Breast epithelium (tissue), 3 donors: ENCODE results near the gene ADD1.

Source experiments
- POLR2AphosphoS5 ChIP-seq, 3 donors: sonication (generic); formaldehyde crosslinking; IDR thresholded peaks; one replicate each; pipeline ENCODE4 v1.6.1; 2017; ENCODE audit warnings: antibody characterized with exemption in 3 of 3
- TF ChIP-seq, protein P1 (sequence below), 3 donors: fragments of 450-650 bp; IDR thresholded peaks; one replicate each; pipeline ENCODE4 v1.5.1; 2016 to 2017; ENCODE audit warnings: antibody characterized with exemption in 3 of 3, mild to moderate bottlenecking in 3 of 3, moderate library complexity in 3 of 3

DNA sequence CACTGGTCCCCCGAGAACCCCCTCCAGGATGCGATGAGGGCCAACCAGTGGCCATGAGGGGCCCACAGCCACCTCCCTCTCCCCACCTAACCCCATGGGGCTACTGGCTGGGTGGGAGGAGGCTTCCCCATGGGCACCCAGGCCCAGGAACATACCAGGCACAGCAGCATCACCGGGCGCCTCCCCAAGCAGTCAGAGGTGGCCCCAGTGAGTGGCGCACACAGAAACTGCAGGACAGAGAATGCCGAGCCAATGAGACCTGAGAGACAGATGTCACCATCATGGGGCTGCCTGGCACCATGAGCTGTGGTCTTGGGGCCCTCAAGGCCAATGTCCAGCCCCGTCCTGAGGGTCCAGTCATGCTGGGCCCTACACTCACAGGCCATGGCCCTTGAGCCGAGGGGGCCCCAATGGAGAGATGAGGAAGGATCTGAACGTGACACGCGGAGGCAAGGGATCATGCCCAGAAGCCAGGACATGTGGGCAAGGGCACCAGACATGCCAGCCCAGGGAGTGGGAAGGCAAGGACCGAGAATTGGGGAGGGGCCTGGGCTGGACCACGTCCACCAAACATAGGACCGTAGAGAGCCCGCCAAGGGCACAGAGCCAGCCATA is 89.4 kb downstream of the ADD1 start:
- no peak for TF ChIP-seq POLR2AphosphoS5 (IDR thresholded peaks at IDR 0.05)
- TF ChIP-seq, protein P1, sequence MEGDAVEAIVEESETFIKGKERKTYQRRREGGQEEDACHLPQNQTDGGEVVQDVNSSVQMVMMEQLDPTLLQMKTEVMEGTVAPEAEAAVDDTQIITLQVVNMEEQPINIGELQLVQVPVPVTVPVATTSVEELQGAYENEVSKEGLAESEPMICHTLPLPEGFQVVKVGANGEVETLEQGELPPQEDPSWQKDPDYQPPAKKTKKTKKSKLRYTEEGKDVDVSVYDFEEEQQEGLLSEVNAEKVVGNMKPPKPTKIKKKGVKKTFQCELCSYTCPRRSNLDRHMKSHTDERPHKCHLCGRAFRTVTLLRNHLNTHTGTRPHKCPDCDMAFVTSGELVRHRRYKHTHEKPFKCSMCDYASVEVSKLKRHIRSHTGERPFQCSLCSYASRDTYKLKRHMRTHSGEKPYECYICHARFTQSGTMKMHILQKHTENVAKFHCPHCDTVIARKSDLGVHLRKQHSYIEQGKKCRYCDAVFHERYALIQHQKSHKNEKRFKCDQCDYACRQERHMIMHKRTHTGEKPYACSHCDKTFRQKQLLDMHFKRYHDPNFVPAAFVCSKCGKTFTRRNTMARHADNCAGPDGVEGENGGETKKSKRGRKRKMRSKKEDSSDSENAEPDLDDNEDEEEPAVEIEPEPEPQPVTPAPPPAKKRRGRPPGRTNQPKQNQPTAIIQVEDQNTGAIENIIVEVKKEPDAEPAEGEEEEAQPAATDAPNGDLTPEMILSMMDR (IDR thresholded peaks at IDR 0.05), result no peak
